PC-9 (cell line): ENCODE measurements around the gene KRT12. TPM values are rescaled to one million over a fixed set of nuclear protein-coding genes. Genes with fewer than 3 reads are reported as not detected.

Source experiments
- BruUV-seq: library from RNA; stranded (reverse); fragments of 400-500 nt; replicated peaks from 2 replicates; lab custom pipeline; 2021; lab: Mats Ljungman, UMichigan
- CTCF ChIA-PET: fragments of 300-600 bp; sonication (Branson Sonifier 250); formaldehyde crosslinking; loops from one replicate; lab custom pipeline; 2022; ENCODE audit warnings: antibody characterized with exemption; lab: Charles Lee
- POLR2A ChIA-PET: fragments of 300-600 bp; sonication (Branson Sonifier 250); formaldehyde crosslinking; loops from one replicate; lab custom pipeline; 2022; ENCODE audit warnings: antibody characterized with exemption; ENCODE audit not compliant: unreplicated experiment; lab: Charles Lee
- DNase-seq, 2 experiments: peaks; one replicate each; pipeline versions ENCODE4 v3.0.0 to v3.0.0-alpha.2; 2015 to 2022; ENCODE audit warnings: mixed read lengths in 1 of 2
- H2AFZ ChIP-seq: fragments of 200-600 bp; sonication (generic); 2 replicates; pipeline ENCODE4 v1.8.1; 2017; ENCODE audit warnings: antibody characterized with exemption
- H3F3A ChIP-seq: fragments of 200-600 bp; sonication (generic); 2 replicates; pipeline ENCODE4 v1.8.1; 2017; ENCODE audit warnings: antibody characterized with exemption, mild to moderate bottlenecking, low read depth; ENCODE audit not compliant: insufficient read depth
- H3K27ac ChIP-seq: fragments of 200-600 bp; sonication (generic); 2 replicates; pipeline ENCODE4 v1.6.1; 2016; ENCODE audit warnings: mixed run types
- H3K27me3 ChIP-seq: fragments of 200-600 bp; sonication (generic); 2 replicates; pipeline ENCODE4 v1.6.1; 2016; ENCODE audit warnings: low read depth, mixed run types; ENCODE audit not compliant: insufficient read depth
- H3K36me3 ChIP-seq: fragments of 200-600 bp; sonication (generic); 2 replicates; pipeline ENCODE4 v1.6.1; 2016; ENCODE audit warnings: low read depth, mixed run types
- H3K4me1 ChIP-seq: fragments of 200-600 bp; sonication (generic); replicated peaks from 2 replicates; pipeline ENCODE4 v1.6.1; 2016; ENCODE audit warnings: mixed run types; ENCODE audit not compliant: insufficient read depth
- H3K4me2 ChIP-seq: fragments of 200-600 bp; sonication (generic); 2 replicates; pipeline ENCODE4 v1.6.1; 2017; ENCODE audit warnings: mixed run types
- H3K4me3 ChIP-seq: fragments of 200-600 bp; sonication (generic); 2 replicates; pipeline ENCODE4 v1.6.1; 2016; ENCODE audit warnings: mixed run types
- H3K79me2 ChIP-seq: fragments of 200-600 bp; sonication (generic); 2 replicates; pipeline ENCODE4 v1.6.1; 2017; ENCODE audit warnings: low read depth, mixed run types
- H3K9me2 ChIP-seq: fragments of 200-600 bp; sonication (generic); 2 replicates; pipeline ENCODE4 v1.8.1; 2017; ENCODE audit warnings: mild to moderate bottlenecking; ENCODE audit not compliant: insufficient read depth
- H3K9me3 ChIP-seq: fragments of 200-600 bp; sonication (generic); 2 replicates; pipeline ENCODE4 v1.8.1; 2016; ENCODE audit warnings: low read depth; ENCODE audit not compliant: insufficient read depth
- H4K20me1 ChIP-seq: fragments of 200-600 bp; sonication (generic); 2 replicates; pipeline ENCODE4 v1.8.1; 2017; ENCODE audit not compliant: insufficient read depth
- EZH2 ChIP-seq: fragments of 200-600 bp; sonication (generic); IDR thresholded peaks from 2 replicates; pipeline ENCODE4 v1.8.0; 2017; ENCODE audit warnings: antibody characterized with exemption, low read depth
- intact Hi-C: fragments of 100-400 bp; cut with micrococcal nuclease; formaldehyde crosslinking; loops from one replicate; pipeline ENCODE4 v1.10.0; 2022; ENCODE audit not compliant: unreplicated experiment
- total RNA-seq: library from RNA; stranded (reverse); gene quantifications from 2 replicates; pipeline ENCODE4 v1.2.3, GENCODE V29; 2021
- TF ChIP-seq, protein P1 (sequence below): fragments of 200-600 bp; sonication (generic); conservative IDR thresholded peaks from 2 replicates; pipeline ENCODE4 v1.6.1; 2017; ENCODE audit warnings: mixed run types, antibody characterized with exemption, mild to moderate bottlenecking, moderate library complexity

Gene KRT12
- total RNA-seq, 1 experiment from 2014 or later = not detected

DNA sequence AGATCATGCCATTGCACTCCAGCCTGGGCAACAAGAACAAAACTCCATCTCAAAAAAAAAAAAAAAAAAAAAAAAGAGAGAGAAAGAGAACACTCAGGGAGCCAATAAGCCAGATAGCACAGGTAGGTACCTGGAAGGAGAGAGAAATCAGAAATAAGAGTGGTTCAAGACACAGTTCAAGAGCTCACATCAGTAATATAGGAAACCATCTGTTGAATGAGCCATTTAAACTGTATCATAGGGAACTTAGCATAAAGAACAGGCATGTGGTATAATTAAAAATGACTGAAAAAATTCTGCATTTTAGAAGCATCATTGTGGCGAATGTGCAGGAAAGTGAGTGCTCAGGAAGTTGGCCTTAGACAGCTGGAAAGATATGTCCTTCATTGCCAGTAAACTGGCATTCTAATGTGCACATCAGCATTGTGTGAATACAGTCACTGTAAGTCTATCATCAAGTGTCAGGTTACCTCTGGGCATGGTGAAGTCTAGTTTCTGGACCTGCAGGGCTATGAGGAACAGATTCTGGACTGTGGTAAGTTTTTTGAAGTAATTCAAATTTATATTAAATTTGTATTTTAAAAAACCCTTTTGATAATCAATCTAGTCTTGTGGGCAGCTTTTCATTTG lies 20.4 kb downstream of the KRT12 start:
- DNase-seq = no peak
- POLR2A ChIA-PET = interaction anchor here (0.6 kb wide), 1 partner anchor 26 kb away, joined by 11 read pairs; no protein-coding TSS in a partner anchor
- BruUV-seq = no TSS peak
- no peaks in the 10 kb centered on the region for H3K36me3 ChIP-seq
- 0 out of 2 replicates have a peak overlapping the region, but pooled peaks have one; percentile 4 for H3K27ac ChIP-seq
- H3K9me2 ChIP-seq = no peaks in the 10 kb centered on the region
- H3K4me2 ChIP-seq = no peak overlapping the region
- intact Hi-C loops = no loop called here
- H3K4me3 ChIP-seq = no peak overlapping the region
- H3K9me3 ChIP-seq = no peaks in the 10 kb centered on the region
- peaks cover 44% of the 10 kb centered on the region for H3K4me1 ChIP-seq
- TF ChIP-seq, protein P1, sequence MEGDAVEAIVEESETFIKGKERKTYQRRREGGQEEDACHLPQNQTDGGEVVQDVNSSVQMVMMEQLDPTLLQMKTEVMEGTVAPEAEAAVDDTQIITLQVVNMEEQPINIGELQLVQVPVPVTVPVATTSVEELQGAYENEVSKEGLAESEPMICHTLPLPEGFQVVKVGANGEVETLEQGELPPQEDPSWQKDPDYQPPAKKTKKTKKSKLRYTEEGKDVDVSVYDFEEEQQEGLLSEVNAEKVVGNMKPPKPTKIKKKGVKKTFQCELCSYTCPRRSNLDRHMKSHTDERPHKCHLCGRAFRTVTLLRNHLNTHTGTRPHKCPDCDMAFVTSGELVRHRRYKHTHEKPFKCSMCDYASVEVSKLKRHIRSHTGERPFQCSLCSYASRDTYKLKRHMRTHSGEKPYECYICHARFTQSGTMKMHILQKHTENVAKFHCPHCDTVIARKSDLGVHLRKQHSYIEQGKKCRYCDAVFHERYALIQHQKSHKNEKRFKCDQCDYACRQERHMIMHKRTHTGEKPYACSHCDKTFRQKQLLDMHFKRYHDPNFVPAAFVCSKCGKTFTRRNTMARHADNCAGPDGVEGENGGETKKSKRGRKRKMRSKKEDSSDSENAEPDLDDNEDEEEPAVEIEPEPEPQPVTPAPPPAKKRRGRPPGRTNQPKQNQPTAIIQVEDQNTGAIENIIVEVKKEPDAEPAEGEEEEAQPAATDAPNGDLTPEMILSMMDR = no peak
- TF ChIP-seq EZH2 = no peak
- CTCF ChIA-PET = interaction anchor here (0.6 kb wide), 1 partner anchor 751 kb away, joined by 5 read pairs; no protein-coding TSS in a partner anchor
- H3K27me3 ChIP-seq = no peaks in the 10 kb centered on the region
- H2AFZ ChIP-seq = no peak overlapping the region
- H4K20me1 ChIP-seq = no peaks in the 10 kb centered on the region
- peaks cover 31% of the 10 kb centered on the region for H3F3A ChIP-seq
- H3K79me2 ChIP-seq = no peaks in the 10 kb centered on the region

DNA sequence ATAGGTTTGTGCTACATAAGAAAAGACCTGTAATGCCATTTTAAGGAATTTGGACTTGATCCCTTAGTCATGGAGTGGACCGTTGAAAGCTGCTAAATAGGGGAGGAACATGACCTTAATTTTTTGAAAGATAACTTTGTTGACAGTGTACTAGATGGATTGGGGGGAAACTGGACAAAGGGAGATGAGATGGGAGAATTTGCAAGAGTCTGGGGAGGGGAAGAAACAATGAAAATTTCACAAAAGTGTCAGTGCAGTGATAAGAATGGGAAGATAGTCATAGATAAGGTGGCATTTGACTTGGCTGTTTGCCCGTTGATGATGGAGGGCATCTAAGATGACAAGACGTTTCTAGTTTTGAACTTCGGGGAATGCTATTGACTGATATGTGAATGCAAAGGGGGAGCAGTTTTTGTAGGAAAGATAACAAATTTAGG lies 22.3 kb downstream of the KRT12 start:
- DNase-seq = no peak
- Histone ChIP-seq H3K4me2 (no peak overlapping the region), H4K20me1 (no peaks in the 10 kb centered on the region), H2AFZ (no peak overlapping the region), H3K27me3 (no peaks in the 10 kb centered on the region), H3K27ac (no peak overlapping the region), H3F3A (peaks cover 14% of the 10 kb centered on the region), H3K36me3 (no peaks in the 10 kb centered on the region), H3K4me1 (peaks cover 25% of the 10 kb centered on the region), H3K79me2 (no peaks in the 10 kb centered on the region), H3K9me2 (no peaks in the 10 kb centered on the region), H3K9me3 (no peaks in the 10 kb centered on the region), H3K4me3 (no peak overlapping the region)
- no TSS peak for BruUV-seq
- ChIA-PET CTCF (no interaction called here), POLR2A (no interaction called here)
- intact Hi-C loops = no loop called here
- TF ChIP-seq EZH2 = no peak
- TF ChIP-seq, protein P1 = no peak

DNA sequence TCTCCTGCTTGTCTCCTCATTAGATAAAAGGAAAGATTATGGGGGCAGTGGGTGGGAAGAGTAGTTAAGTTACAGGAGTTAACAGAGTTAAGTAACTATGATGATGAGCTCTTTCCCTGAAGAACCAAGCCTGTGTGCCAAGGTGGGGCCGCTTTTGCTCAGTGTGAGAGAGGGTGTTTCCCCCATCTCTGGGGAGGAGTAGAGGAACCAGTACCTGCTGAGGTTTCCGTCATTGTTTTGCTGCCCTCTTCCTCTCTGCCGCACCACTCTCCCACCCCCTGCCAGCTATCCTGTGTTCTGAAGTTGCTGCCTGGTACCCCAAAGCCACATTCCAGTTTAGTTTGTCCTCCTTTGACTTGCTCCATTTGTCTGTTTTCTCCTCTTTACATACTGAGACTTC lies 23.8 kb downstream of the KRT12 start:
- ChIA-PET POLR2A (no interaction called here), CTCF (no interaction called here)
- H3K36me3 ChIP-seq = no peaks in the 10 kb centered on the region
- no peaks in the 10 kb centered on the region for H3K9me3 ChIP-seq
- no peaks in the 10 kb centered on the region for H3K79me2 ChIP-seq
- H3K4me2 ChIP-seq = no peak overlapping the region
- no peaks in the 10 kb centered on the region for H3K9me2 ChIP-seq
- no TSS peak for BruUV-seq
- no peak for DNase-seq
- H4K20me1 ChIP-seq = no peaks in the 10 kb centered on the region
- H3K4me1 ChIP-seq = peaks cover 12% of the 10 kb centered on the region
- H3K27ac ChIP-seq = no peak overlapping the region
- H3K4me3 ChIP-seq = no peak overlapping the region
- H3K27me3 ChIP-seq = no peaks in the 10 kb centered on the region
- peaks cover 2% of the 10 kb centered on the region; the same call in 1 of the 2 replicates for H3F3A ChIP-seq
- no peak for TF ChIP-seq EZH2
- TF ChIP-seq, protein P1 = no peak
- no peak overlapping the region for H2AFZ ChIP-seq
- intact Hi-C loops = no loop called here
